DOHH2 (cell line): ENCODE results near the gene S100A8.

Experiments
- H3F3A ChIP-seq: fragments of 200-600 bp; sonication (generic), shearing (Covaris generic); 2 replicates; pipeline ENCODE4 v1.6.0; 2016; ENCODE audit warnings: antibody characterized with exemption, mild to moderate bottlenecking; ENCODE audit not compliant: control insufficient read depth, insufficient read depth
- H3K27ac ChIP-seq: fragments of 200-600 bp; sonication (generic); 2 replicates; pipeline ENCODE4 v1.5.1; 2014; ENCODE audit warnings: low read depth, mild to moderate bottlenecking, low read length, moderate library complexity
- H3K27me3 ChIP-seq: fragments of 200-600 bp; sonication (generic); 2 replicates; pipeline ENCODE4 v1.6.1; 2014; ENCODE audit warnings: mild to moderate bottlenecking, low read length, mixed read lengths; ENCODE audit not compliant: control insufficient read depth
- H3K36me3 ChIP-seq: fragments of 200-600 bp; sonication (generic); 2 replicates; pipeline ENCODE4 v1.6.1; 2014; ENCODE audit warnings: mild to moderate bottlenecking, low read length, moderate library complexity, mixed read lengths; ENCODE audit not compliant: control insufficient read depth
- H3K4me1 ChIP-seq: fragments of 200-600 bp; sonication (generic); 2 replicates; pipeline ENCODE4 v1.6.1; 2014; ENCODE audit warnings: mild to moderate bottlenecking, low read length, mixed read lengths; ENCODE audit not compliant: control insufficient read depth
- H3K4me2 ChIP-seq: fragments of 200-600 bp; sonication (generic); 2 replicates; pipeline ENCODE4 v1.6.0; 2014; ENCODE audit warnings: mild to moderate bottlenecking, low read length, moderate library complexity
- H3K4me3 ChIP-seq: fragments of 200-600 bp; sonication (generic); 2 replicates; pipeline ENCODE4 v1.5.1; 2014; ENCODE audit warnings: mild to moderate bottlenecking, low read length, mixed read lengths
- H3K79me2 ChIP-seq: fragments of 200-600 bp; sonication (generic); 2 replicates; pipeline ENCODE4 v1.6.1; 2014; ENCODE audit warnings: mild to moderate bottlenecking, low read length, mixed read lengths; ENCODE audit not compliant: control insufficient read depth
- H3K9me2 ChIP-seq: fragments of 200-600 bp; sonication (generic); replicated peaks from 2 replicates; pipeline ENCODE4 v1.6.1; 2014; ENCODE audit warnings: mild to moderate bottlenecking, low read length, mixed read lengths; ENCODE audit not compliant: control insufficient read depth
- H3K9me3 ChIP-seq: fragments of 200-600 bp; sonication (generic); 2 replicates; pipeline ENCODE4 v1.6.1; 2014; ENCODE audit warnings: antibody characterized with exemption, low read length, mixed read lengths; ENCODE audit not compliant: control insufficient read depth, insufficient read depth
- H4K20me1 ChIP-seq: fragments of 200-600 bp; sonication (generic); 2 replicates; pipeline ENCODE4 v1.6.0; 2014; ENCODE audit warnings: low read depth, mild to moderate bottlenecking, antibody characterized with exemption, low read length, moderate library complexity; ENCODE audit not compliant: control insufficient read depth, insufficient read depth
- CTCF ChIP-seq: fragments of 200-600 bp; sonication (generic); IDR thresholded peaks from one replicate; pipeline ENCODE4 v1.5.1; 2014; ENCODE audit warnings: antibody characterized with exemption, mild to moderate bottlenecking, low read depth, low read length; ENCODE audit not compliant: poor library complexity, severe bottlenecking
- EZH2phosphoT487 ChIP-seq: fragments of 200-600 bp; sonication (generic); IDR thresholded peaks from 2 replicates; pipeline ENCODE4 v1.6.1; 2017; ENCODE audit warnings: borderline replicate concordance, mild to moderate bottlenecking, antibody characterized with exemption, low read length, moderate library complexity, mixed read lengths

S100A8 gene

GRCh38 chr1:153390938-153391710 is at the start of gene S100A8:
Gene S100A8, minus strand, starts transcription at chr1:153391073. Its CDS starts 538 bp downstream, at chr1:153390535.
- Histone ChIP-seq H3K4me3 (no peak within 1 kb of the TSS), H3K9me2 (no peaks in the 10 kb centered on the region), H3K27me3 (peaks cover 7% of the 10 kb centered on the region; the same call in 1 of the 2 replicates), H3K4me2 (no peak within 1 kb of the TSS), H3K36me3 (no peaks in the 10 kb centered on the region), H3F3A (no peaks in the 10 kb centered on the region), H3K27ac (no peak within 1 kb of the TSS), H3K4me1 (no peaks in the 10 kb centered on the region), H4K20me1 (no peaks in the 10 kb centered on the region), H3K79me2 (no peaks in the 10 kb centered on the region), H3K9me3 (no peaks in the 10 kb centered on the region)
- TF ChIP-seq CTCF (no peak), EZH2phosphoT487 (no peak)

- no peaks in the 10 kb centered on the region for H3K9me3 ChIP-seq
- no peak overlapping the region for H3K27ac ChIP-seq
- no peaks in the 10 kb centered on the region for H3K9me2 ChIP-seq
- H4K20me1 ChIP-seq = no peaks in the 10 kb centered on the region
- TF ChIP-seq EZH2phosphoT487 (no peak), CTCF (no peak)
- no peaks in the 10 kb centered on the region for H3K27me3 ChIP-seq
- no peaks in the 10 kb centered on the region for H3K79me2 ChIP-seq
- no peak overlapping the region for H3K4me3 ChIP-seq
- no peaks in the 10 kb centered on the region for H3F3A ChIP-seq
- H3K4me1 ChIP-seq = no peaks in the 10 kb centered on the region
- no peak overlapping the region for H3K4me2 ChIP-seq
- H3K36me3 ChIP-seq = no peaks in the 10 kb centered on the region
Observed at GRCh38 chr1:153439273-153439672, 48.4 kb upstream of the S100A8 start.

GRCh38 chr1:153438599-153438998 is 47.7 kb upstream of the S100A8 start:
- H3K27ac ChIP-seq = no peak overlapping the region
- no peaks in the 10 kb centered on the region for H3K27me3 ChIP-seq
- H3K4me1 ChIP-seq = no peaks in the 10 kb centered on the region
- H3K4me3 ChIP-seq = no peak overlapping the region
- no peak overlapping the region for H3K4me2 ChIP-seq
- TF ChIP-seq CTCF (no peak), EZH2phosphoT487 (no peak)
- H3F3A ChIP-seq = no peaks in the 10 kb centered on the region
- no peaks in the 10 kb centered on the region for H3K9me3 ChIP-seq
- no peaks in the 10 kb centered on the region for H3K9me2 ChIP-seq
- H4K20me1 ChIP-seq = no peaks in the 10 kb centered on the region
- H3K79me2 ChIP-seq = no peaks in the 10 kb centered on the region
- no peaks in the 10 kb centered on the region for H3K36me3 ChIP-seq
